ENCODE results near the gene FN1. TPM values are rescaled to one million over a fixed set of nuclear protein-coding genes. Genes with fewer than 3 reads are reported as not detected.

FN1 gene
- total and polyA plus RNA-seq, 2 donors (not counting 3 experiments of a cell fraction or from before 2014, with no cell fraction given), result 3,221 to 3,740 TPM

- Histone ChIP-seq H3K4me3 (replicated peaks in 1 of 3; ENCODE audit: insufficient read depth in 1 of 3, low read depth in 1 of 3, low read length in 3 of 3) (no peak overlapping the region), H3K9me3 (replicated peaks; ENCODE audit: control insufficient read depth, insufficient read depth, low read length) (no peaks in the 10 kb centered on the region), H3K79me2 (ENCODE audit: control insufficient read depth, insufficient read depth, low read length) (no peaks in the 10 kb centered on the region), H3K9me1 (replicated peaks; ENCODE audit: control insufficient read depth, extremely low read depth, insufficient read depth, low read length) (no peaks in the 10 kb centered on the region), H2AFZ (ENCODE audit: low read depth, low read length) (no peak overlapping the region), H4K20me1 (replicated peaks; ENCODE audit: control insufficient read depth, extremely low read depth, insufficient read depth, low read length) (no peaks in the 10 kb centered on the region), H3K4me1 (ENCODE audit: control insufficient read depth, extremely low read depth, insufficient read depth, low read length) (no peaks in the 10 kb centered on the region), H3K4me2 (ENCODE audit: insufficient read depth, low read length) (no peak overlapping the region), H3K36me3 (ENCODE audit: control insufficient read depth in 2 of 2, extremely low read depth in 1 of 2, insufficient read depth in 2 of 2, low read length in 2 of 2) (peaks cover 34 to 35% of the 10 kb centered on the region in 2 experiments), H3K27me3 (ENCODE audit: control insufficient read depth in 2 of 2, insufficient read depth in 2 of 2, low read length in 2 of 2) (no peaks in the 10 kb centered on the region), H3K9ac (replicated peaks; ENCODE audit: extremely low read depth, insufficient read depth, low read length) (no peak overlapping the region), H3K27ac (ENCODE audit: insufficient read depth, low read depth, low read length) (no peak overlapping the region)
- no peak for FAIRE-seq
- no TSS peak for BruUV-seq (replicated peaks)
- no peak for DNase-seq (ENCODE audit: low read depth, low spot score)
- dilution Hi-C loops (cut with MboI; ENCODE audit: extremely low pct_ligation_motif_present, low sequenced_read_pairs) (no loop called here), intact Hi-C loops (cut with micrococcal nuclease) (no loop called here)
- CTCF ChIA-PET, result interaction anchor here (1.2 to 1.5 kb wide), 2 partner anchors 10 to 571 kb away, joined by 3 to 4 read pairs; no protein-coding TSS in a partner anchor
- TF ChIP-seq POLR2AphosphoS5 (IDR thresholded peaks at IDR 0.05; ENCODE audit: insufficient read depth, low read depth, low read length), result no peak
- no peak for TF ChIP-seq EZH2 (IDR thresholded peaks at IDR 0.05; ENCODE audit: borderline replicate concordance, low read depth, low read length, severe bottlenecking)
- no peak for TF ChIP-seq MYC (IDR thresholded peaks at IDR 0.05; ENCODE audit: low read depth, low read length)
- TF ChIP-seq FOS (IDR thresholded peaks at IDR 0.05; ENCODE audit: borderline replicate concordance, insufficient read depth, low read length), result no peak
- TF ChIP-seq, protein P1, sequence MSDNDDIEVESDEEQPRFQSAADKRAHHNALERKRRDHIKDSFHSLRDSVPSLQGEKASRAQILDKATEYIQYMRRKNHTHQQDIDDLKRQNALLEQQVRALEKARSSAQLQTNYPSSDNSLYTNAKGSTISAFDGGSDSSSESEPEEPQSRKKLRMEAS (IDR thresholded peaks at IDR 0.05; ENCODE audit: insufficient read depth, insufficient read length), result no peak
- TF ChIP-seq POLR2A (IDR thresholded peaks at IDR 0.05; ENCODE audit: low read depth, low read length), result no peak
- POLR2A ChIA-PET, result no interaction called here
Observed at GRCh38 chr2:215359576-215359922, 76.3 kb downstream of the FN1 start.

DNA sequence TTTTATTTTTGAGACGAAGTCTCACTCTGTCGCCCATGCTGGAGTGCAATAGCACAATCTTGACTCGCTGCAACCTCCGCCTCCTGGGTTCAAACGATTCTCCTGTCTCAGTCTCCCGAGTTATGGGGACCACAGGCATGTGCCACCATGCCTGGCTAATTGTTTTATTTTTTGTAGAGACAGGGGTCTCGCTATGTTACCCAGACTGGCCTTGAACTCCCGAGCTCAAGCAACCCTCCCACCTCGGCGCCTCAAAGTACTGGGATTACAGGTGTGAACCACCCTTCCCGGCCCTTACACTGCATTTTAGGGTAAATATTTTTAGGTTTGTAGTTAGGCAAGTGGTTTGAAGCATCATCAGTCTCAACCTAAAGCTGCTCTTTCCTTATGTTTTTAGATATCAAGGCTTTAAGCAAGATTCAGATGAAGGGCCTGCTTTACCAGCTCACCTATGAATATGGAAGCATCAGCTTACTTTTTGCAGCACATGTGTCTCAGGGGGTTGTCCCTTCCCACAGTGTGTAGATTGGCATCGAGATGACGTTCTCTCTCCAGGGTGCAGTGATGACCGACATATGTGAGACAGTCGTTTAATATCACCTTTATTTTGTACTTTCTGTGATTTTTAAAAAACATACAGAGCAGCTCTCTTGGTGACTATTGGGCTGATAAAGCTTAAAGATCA, 76.8 kb downstream of the FN1 start:
- no peak for FAIRE-seq
- TF ChIP-seq, protein P2, sequence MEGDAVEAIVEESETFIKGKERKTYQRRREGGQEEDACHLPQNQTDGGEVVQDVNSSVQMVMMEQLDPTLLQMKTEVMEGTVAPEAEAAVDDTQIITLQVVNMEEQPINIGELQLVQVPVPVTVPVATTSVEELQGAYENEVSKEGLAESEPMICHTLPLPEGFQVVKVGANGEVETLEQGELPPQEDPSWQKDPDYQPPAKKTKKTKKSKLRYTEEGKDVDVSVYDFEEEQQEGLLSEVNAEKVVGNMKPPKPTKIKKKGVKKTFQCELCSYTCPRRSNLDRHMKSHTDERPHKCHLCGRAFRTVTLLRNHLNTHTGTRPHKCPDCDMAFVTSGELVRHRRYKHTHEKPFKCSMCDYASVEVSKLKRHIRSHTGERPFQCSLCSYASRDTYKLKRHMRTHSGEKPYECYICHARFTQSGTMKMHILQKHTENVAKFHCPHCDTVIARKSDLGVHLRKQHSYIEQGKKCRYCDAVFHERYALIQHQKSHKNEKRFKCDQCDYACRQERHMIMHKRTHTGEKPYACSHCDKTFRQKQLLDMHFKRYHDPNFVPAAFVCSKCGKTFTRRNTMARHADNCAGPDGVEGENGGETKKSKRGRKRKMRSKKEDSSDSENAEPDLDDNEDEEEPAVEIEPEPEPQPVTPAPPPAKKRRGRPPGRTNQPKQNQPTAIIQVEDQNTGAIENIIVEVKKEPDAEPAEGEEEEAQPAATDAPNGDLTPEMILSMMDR (IDR thresholded peaks at IDR 0.05; ENCODE audit: extremely low read depth in 1 of 2, insufficient read depth in 1 of 2, low read depth in 1 of 2, low read length in 2 of 2), result no peak
- no peak for TF ChIP-seq GATA2 (IDR thresholded peaks at IDR 0.05; ENCODE audit: insufficient read depth, insufficient read length, low read depth, low read length)
- peak; percentile 57 for TF ChIP-seq POLR2AphosphoS5 (IDR thresholded peaks at IDR 0.05; ENCODE audit: insufficient read depth, low read depth, low read length)
- ChIA-PET CTCF (interaction anchor here (1.2 to 1.5 kb wide), 2 partner anchors 9 to 572 kb away, joined by 3 to 4 read pairs; no protein-coding TSS in a partner anchor), POLR2A (no interaction called here)
- dilution Hi-C loops (cut with MboI; ENCODE audit: extremely low pct_ligation_motif_present, low sequenced_read_pairs), result no loop called here
- Histone ChIP-seq H3K4me2 (ENCODE audit: insufficient read depth, low read length) (no peak overlapping the region), H3K9me1 (replicated peaks; ENCODE audit: control insufficient read depth, extremely low read depth, insufficient read depth, low read length) (no peaks in the 10 kb centered on the region), H3K9me3 (replicated peaks; ENCODE audit: control insufficient read depth, insufficient read depth, low read length) (no peaks in the 10 kb centered on the region), H2AFZ (ENCODE audit: low read depth, low read length) (no peak overlapping the region), H3K79me2 (ENCODE audit: control insufficient read depth, insufficient read depth, low read length) (no peaks in the 10 kb centered on the region), H3K36me3 (ENCODE audit: control insufficient read depth in 2 of 2, extremely low read depth in 1 of 2, insufficient read depth in 2 of 2, low read length in 2 of 2) (peaks cover 29 to 30% of the 10 kb centered on the region in 2 experiments), H3K27me3 (ENCODE audit: control insufficient read depth in 2 of 2, insufficient read depth in 2 of 2, low read length in 2 of 2) (no peaks in the 10 kb centered on the region), H3K4me1 (ENCODE audit: control insufficient read depth, extremely low read depth, insufficient read depth, low read length) (no peaks in the 10 kb centered on the region), H4K20me1 (replicated peaks; ENCODE audit: control insufficient read depth, extremely low read depth, insufficient read depth, low read length) (no peaks in the 10 kb centered on the region), H3K27ac (ENCODE audit: insufficient read depth, low read depth, low read length) (no peak overlapping the region), H3K4me3 (replicated peaks in 1 of 3; ENCODE audit: insufficient read depth in 1 of 3, low read depth in 1 of 3, low read length in 3 of 3) (no peak overlapping the region), H3K9ac (replicated peaks; ENCODE audit: extremely low read depth, insufficient read depth, low read length) (no peak overlapping the region)
- intact Hi-C loops (cut with micrococcal nuclease), result no loop called here
- no peak for DNase-seq (ENCODE audit: low read depth, low spot score)
- BruUV-seq (replicated peaks), result no TSS peak

All from endothelial cell of umbilical vein (primary cell).